Measurements from ENCODE around the gene VPS52.
A peak's percentile ranks its signal among the peaks of the same experiment; 100 is the strongest.
"Not testable (repeated sequence)": the region's sequence is repeated elsewhere in the genome, so short reads cannot be mapped to it uniquely, and the experiment has no call there.

The VPS52 gene

DNA sequence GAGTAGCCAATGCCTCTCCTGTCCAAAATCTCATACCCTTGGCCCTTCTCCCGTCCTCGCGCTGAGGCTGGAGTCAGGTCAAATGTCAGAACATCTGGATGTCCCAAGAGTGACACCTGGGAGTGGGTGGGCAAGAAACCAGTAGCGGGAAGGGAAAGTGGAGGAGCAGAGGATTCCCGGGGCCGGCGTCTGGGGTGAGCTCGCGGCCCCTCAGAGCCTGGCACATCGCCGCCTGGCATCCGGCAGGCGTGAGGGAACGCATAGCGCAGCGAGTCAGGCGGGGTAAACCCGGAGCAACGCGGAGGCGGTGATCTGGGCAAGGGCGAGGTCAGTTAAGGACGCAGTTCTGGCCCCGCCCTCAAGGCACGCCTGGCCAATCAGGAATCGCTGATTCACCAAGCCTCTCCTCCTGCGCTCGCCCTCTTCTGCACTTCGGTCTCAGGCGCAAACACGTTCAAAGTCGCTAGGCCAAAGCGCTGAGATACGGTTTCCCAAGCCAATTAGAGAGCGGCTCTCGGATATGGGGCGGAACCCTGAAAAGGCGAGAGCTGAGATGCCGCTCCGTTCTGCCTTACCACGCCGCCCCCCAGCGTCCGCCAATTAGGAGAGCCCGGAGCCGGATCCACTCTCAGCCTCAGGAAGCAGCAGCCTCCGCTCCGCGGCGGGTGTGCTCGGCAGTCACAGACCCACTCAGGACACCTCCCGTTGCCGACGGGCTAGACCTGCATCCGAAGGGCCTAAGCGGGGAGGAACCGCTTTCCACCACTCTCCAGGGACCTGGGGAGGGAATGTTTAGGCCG lies 22.5 kb downstream of the VPS52 start:
- FAIRE-seq = peak; percentile 38

- no peak for FAIRE-seq
Measured at GRCh38 chr6:33248643-33248931, 23.1 kb downstream of the VPS52 start.

DNA sequence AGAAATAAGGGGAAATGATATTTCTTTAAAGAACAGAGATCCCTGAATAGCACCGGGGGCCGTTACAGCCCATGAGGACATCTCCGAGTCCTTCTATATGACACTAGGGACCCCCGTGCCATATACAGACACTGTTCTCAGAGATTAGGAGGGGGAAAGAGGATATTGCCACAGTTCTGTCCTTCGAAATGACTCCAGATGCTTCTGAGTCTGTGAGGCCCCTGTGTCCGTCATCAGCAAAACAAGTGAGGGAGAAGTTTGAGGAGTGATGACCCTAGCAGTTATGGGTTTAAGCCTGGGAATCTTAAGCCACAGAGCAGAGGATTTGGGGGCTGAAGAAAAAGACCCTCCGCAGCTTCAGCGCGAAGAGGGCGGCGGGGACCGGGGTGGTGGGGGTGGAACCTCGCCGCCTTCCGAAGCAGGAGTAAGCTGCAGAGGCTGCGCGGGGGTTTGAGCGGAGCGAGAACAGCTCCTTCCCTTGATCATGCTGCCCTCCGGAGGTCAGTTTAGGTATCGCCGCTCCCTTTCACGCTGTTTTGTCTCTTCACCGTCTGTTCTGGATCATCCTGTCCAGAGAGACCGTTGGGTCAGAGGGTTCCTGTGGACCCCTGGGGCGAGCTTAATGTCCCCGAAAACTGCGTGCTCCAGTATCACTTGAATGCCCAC lies 23.6 kb downstream of the VPS52 start:
- no peak for FAIRE-seq

DNA sequence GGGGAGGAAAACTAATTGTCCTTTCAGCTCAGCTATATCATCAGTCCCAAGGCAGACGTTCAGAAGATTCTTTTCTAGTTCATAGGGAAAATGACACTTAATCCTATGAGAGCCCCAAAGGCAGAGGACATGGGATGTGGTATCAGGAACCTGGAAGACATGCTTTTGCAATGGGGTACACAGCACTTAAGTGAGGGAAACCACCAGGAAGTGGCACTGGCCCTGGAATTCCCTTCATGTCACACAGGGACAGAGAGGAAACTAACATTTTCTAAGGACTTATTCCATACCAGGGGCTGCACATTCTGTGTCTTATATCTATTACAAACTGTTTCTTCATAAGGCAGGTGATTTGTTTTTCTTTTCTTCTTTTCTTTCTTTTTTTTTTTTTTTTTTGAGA lies 28.2 kb downstream of the VPS52 start:
- FAIRE-seq = no peak

- no peak for FAIRE-seq
Measured at GRCh38 chr6:33241968-33242367, 29.7 kb downstream of the VPS52 start.

DNA sequence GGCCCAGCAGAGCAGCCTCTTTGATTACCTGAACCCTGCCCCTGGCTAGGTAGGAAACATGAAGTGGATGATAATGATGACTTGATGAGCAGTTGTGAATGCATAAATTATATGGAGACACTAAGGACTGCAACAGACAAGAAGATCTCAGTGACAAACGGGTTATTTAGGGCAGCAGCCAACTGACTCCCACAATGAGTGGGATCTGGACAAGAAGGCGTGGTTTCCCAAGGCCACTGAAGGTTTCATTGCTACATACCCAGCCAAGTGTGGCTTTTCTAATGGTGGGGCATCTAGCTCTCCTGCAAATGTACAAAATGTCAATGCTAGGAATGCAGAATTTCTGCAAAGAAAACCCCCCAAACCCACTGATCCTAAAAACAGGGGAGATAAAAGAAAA lies 33.9 kb downstream of the VPS52 start:
- FAIRE-seq = no peak

- no peak for FAIRE-seq
Measured at GRCh38 chr6:33236852-33237251, 34.8 kb downstream of the VPS52 start.

DNA sequence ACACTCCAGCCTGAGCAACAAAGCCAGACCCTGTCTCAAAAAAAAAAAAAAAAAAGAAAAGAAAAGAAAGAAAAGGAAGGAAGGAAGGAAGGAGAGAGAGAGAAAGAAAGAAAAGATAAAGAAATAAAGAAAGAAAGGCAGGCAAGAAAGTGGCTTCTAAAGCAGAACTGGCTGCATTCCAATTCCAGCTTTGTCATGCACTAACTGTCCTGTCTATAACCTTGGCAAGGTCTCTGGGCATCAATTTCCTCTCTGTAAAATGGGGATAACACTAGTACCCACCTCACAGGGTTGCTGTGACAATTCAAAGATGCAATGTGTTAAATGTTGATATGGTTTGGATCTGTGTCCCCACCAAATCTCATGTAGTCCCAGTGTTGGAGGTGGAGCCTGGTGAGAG lies 35.3 kb downstream of the VPS52 start:
- no peak for FAIRE-seq

DNA sequence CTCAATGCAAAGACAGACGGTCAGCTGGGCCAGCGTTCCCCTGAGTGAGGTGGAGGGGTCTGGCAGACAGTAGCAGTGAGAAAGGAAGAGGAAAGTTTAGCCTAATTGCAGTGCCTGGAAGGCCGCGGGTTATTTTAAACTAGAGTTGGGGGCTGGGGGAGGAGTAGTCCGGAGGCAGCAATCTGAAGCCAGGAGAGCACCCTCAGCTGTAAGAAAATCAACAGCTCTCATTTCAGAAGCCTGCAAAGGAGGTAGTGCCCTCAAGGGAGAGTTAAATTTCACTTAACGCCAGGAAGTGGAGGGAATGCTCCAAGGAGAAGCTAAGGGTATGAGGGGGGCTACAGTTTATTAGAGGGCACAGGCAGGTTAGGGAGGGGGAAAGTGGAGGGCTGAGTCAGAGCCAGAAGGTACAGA lies 36.4 kb downstream of the VPS52 start:
- FAIRE-seq = no peak

DNA sequence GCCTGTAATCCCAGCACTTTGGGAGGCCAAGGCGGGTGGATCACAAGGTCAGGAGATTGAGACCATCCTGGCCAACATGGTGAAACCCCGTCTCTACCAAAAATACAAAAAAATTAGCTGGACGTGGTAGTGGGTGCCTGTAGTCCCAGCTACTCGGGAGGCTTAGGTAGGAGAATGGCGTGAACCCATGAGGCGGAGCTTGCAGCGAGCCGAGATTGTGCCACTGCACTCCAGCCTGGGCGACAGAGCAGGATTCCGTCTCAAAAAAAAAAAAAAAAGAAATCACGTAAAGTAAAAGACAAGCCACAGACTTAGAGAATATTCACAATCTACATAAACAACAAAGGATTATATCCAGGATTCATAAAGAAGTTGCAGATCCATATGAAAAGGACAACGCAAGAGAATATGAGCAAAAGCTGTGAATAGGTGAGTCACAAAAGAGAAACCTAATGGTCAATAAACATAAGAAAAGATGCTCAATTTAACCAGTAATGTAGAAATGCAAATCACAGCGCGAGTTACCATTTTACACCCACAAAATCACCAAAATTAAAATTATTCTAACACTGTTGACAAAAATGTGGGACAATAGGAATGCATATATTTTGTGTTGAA lies 45.1 kb downstream of the VPS52 start:
- not testable (repeated sequence) for FAIRE-seq

DNA sequence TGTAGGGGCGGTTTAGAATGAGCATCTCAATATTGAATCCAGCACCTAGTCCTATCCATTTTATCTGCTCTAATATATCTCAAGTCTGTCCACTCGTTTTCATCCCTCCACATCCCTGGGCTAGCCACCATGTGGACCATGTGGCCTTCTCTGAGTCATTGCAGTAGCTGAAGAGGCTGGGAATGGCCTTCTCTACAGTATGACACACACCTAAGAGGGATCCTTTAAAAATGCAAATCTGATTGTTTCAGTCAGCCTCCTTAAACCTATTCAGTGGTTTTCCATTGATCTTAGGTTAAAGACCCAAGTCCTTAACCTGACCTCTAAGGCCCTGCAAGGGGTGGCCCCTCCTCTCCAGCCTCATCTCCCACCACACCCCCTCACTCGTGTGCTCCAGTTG lies 54.0 kb downstream of the VPS52 start:
- no peak for FAIRE-seq

DNA sequence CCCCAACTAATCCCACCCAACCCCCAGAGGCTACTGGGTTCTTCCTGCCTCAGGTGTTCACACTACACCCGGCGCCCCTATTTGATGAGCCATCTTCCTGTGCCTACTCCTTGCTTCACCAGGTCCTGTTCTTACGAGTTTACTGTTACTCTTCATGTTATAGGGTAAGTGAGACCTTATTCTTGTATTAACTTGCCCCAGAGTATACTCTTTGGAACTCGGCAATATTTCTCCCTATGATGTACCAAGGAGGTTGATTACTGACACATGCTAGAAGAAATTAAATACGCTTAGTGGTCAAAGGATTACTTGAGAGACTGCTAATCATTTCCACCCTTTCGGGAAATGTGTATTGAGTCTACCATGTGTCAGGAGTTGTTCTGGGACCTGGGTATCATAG lies 54.4 kb downstream of the VPS52 start:
- FAIRE-seq = no peak

GRCh38 chr6:33216117-33216649 lies 55.5 kb downstream of the VPS52 start:
- no peak for FAIRE-seq

DNA sequence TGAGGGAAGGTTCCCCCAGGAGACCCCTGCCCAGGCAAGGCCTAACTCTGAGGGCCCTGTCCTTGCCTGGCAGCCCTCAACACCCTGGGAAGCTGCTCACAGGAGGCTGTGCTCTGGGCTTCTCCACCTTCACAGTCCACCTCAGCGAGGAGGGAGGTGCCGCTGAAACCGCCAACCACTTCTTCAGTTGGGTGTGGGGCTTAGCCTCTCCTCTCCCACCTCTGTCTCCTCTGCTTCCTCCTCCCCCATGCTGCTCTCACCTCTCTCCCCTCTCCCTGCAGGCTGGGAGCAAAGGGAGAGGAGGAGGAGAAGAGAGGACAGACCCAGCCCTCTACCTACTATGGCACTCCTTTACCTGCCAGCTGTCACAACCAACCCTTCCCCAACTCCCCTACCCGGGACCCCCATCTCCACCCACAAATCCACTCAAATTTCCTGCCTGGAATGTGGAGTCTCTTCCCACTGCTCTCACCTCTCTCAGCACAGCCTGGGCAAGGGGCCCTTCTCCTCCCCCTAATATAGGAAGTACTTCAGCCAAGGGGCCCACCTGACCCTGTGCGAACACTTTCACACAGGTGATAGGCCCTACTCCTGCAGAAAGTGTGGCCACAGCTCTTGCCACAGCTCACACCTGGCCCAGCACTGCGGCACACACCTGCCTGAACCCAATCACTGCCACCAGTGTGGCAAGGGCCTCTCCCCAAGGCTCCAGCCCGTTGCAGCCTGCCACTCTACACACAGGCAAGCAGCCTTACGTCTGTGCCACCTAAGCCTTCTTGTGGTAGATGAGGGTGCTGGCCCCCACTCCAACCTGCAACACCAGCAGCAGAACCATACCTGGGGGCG lies 56.2 kb downstream of the VPS52 start:
- no peak for FAIRE-seq

- no peak for FAIRE-seq
Measured at GRCh38 chr6:33213989-33214335, 57.7 kb downstream of the VPS52 start.

DNA sequence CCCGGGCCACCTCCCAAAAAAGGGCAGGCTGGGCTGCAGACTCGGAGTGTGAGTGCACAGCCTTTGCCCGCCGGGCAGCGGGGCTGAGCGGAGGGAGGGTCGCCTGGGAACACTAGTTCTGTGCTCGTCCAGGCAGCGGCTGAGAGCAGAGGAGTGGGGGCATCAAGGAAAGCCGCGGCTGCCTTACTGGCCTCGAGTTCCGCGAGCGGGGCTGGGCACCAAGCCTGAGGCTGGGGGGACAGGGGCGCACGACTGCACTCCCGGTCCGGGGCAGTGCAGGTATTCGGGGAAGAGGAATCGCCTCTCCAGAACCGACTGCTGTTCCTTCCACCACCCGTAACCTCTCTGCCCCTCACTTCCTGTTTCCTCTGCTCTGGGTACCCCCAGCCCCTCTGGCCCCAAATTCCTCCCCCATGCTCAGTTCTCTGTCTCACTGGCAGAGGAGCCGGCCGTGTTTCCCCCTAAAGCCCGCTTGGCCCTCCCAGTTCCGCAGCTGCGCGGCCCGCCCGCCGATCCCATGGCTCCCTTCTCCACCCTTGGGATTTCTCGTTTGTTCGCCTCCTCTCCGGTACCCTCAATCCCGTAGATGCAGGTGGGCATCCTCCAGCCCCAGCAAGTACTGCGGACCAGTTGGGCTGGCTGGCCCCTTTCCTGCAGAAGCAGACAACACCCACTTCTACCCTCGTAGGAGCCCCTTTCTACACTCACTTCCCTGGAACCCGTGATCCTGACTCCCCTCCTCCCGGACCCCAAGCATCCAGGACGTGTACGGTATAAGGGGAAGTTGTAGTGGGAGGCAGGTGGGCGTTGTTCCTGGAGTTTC lies 58.3 kb downstream of the VPS52 start:
- FAIRE-seq = no peak

- no peak for FAIRE-seq
Measured at GRCh38 chr6:33212857-33213165, 58.9 kb downstream of the VPS52 start.

GRCh38 chr6:33211666-33212422 lies 59.8 kb downstream of the VPS52 start:
- no peak for FAIRE-seq

DNA sequence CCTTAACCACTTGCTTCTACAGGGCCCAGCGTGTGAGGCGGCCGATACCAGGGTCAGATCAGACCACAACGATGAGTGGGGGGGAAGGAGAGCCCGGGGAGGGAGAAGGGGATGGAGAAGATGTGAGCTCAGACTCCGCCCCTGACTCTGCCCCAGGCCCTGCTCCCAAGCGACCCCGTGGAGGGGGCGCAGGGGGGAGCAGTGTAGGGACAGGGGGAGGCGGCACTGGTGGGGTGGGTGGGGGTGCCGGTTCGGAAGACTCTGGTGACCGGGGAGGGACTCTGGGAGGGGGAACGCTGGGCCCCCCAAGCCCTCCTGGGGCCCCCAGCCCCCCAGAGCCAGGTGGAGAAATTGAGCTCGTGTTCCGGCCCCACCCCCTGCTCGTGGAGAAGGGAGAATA lies 60.5 kb downstream of the VPS52 start:
- FAIRE-seq = no peak

GRCh38 chr6:33209856-33210255 lies 61.8 kb downstream of the VPS52 start:
- no peak for FAIRE-seq

GRCh38 chr6:33208091-33208967 lies 63.3 kb downstream of the VPS52 start, which contains the start of gene RING1:
Gene RING1, plus strand, starts transcription at chr6:33208500. Its CDS starts 323 bp downstream, at chr6:33208823.
- no peak for FAIRE-seq
